Measurements from ENCODE around the gene PTEN.

PTEN gene

DNA sequence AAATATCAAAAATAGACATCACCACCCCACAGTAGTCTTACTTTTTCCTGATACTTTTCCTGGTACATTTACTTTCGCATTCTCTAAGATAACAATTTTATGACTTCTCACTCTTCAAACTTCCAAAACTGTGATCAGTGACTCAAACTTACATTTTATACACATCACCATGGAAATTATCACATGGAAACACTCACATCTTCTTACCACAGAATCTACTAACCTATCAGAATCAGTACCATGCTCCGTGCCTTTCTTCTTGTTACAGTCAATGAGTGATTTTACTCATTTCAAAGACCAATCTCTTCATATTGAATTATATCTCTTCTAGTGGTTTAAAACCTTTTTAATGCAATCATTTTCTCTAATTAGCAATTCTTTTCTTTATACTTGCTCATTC, 120.3 kb downstream of the PTEN start:
- no peak for DNase-seq

DNA sequence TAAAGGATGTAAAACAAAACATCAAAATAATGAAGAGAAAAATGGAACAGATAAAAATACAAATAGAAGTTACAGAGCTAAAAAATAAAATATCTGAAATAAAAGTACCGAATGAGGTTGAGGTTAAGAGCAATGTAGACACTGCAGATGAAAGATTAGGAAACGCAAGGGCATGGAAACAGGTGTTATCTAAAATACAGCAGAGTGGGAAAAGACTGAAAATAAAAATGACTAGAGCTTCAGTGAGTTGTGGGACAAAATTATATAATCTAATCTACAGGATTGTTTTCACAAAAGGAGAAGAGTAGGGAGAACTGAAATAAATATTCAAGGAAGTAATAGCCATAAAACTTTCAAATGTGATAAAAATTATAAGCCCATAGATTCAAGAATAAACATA, 123.8 kb downstream of the PTEN start:
- DNase-seq, result no peak

DNA sequence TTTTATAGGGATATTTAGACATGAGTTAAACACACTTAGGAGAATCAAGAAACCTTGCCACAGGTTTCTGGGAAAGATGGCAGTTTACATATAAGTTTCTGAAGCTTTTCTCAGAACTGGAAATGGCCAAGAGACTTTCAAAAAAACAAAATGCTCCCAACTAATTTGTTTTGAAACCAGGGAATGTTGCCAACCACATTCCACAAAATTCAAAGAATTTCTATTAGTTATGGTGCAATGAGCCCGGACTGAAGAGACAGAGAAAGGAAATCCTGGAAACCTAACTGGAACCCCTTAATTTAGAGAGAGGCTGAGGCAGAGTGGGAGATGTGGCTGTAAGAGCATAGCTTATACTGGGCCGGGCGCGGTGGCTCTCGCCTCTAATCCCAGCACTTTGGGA, 128.5 kb downstream of the PTEN start:
- DNase-seq, result no peak

DNA sequence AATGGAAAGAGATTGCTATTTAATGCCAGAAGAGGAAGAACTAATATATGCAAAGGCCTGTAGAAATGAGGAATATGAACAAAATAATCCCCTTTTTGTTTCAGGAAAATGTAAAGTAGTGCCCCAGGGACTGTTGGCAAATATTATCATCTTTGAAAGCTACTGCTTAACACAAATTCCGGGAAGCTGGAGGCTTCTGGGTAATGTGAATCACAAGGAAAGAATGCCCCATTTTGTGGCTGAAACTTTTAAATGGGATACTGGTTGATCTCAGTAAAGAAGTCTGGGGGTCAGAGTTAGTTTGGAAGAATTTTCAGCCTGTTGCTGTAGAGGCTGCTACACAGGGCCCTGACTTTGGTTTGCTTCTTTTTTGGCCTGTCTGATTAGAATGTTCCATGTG, 141.0 kb downstream of the PTEN start:
- no peak for DNase-seq

DNA sequence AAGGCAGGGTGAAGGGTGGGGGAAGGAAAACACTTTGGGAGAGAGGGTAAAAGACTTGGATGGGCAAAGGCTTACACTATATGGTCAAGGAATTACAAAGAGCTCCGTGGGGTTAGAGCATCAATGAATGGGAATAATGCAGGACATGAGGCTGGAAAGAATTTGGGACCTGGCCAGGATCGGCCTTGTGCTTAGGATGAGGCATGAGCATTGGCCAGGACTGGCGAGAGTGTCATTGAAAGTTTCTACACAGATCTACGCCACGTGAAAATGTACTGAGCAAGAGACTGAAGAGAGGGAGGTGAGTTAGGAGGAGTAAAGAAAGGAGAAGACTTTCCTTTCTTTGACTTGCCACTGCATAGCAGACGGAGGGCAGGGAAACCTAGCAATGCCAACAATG, 142.8 kb downstream of the PTEN start:
- no peak for DNase-seq

DNA sequence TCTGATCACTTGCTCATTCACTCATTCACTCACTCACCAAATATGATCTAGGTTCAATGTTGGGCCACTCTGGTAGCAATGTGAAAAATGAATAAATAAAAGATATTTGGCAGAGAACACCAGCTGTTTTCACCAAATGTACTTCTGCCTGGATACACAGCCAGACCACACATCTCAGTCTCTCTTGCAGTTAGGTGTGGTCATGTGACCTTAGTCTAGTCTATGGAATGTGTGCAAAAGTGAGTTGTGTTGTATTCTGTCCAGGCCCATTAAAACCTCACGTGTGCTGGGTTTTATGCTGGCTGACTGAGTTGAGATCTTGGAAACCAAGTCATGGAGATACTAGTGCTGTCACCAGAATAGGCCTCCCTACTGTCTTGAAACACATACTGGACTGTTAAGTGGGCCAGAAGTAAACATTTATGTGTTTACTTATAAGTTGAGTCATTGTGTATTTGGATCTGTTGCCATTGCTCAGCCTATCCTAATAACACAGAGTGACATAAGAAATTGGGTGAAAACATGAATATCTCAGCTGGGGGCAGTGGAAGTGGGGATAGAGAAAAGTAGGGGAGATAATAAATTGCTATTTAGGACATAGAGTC, 145.5 kb downstream of the PTEN start:
- DNase-seq, result no peak

DNA sequence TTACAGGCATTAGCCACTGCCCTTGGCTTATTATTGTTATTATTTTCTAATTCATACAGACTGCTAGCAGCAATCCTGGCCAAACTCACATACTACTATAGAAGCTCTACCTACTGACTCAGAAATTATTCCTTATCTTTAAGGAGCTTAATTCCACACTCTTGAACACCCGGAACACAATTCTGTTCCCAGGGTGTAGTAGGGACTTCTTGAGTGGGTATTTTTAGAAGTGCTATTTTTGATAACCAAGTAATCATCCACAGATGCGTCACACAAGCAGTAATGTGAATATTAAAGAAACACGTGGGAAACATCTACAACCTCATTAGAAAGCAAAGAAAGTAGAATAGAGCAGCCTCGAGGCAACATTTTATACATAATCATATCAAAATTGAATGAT, 149.2 kb downstream of the PTEN start:
- no peak for DNase-seq

DNA sequence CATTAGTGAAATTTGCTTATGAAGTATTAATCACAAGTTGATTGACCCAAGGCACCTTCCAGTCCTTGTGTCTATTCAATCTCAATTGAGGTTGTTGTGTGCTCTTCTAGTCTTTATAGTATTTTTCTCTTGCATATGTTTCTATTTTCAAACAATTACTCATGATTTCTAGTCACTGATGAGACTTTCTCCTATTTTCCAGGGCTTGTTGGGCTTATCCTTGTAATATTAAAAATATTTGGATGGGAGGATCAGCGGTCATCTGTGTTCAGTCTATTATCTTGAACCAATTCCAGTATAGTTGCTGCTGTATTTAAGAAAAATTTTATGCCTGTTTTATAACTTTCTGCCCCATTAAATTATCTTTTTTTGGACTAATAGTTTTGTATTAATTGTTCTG, 154.4 kb downstream of the PTEN start:
- no peak for DNase-seq

DNA sequence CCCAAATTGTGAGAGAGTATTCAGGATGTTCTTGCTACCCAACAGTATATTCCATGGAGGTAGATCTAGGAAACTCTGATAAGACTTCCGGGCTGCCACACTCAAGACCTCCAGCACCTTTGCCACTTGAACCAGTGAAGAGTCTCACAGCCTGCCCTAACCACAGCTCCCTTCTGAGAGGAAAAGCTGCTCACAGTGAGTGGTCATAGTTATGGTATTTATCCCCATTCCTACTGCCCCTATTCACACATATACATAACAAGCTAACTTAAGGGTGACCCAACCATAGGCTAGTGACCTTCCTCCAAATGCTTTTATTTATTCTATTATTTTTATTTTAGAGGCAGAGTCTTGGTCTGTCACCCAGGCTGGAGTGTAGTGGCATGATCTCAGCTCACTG, 156.3 kb downstream of the PTEN start:
- no peak for DNase-seq

Measured in NCI-H446 treated with DMSO at 0.1 percent for 48 hours (cell line).